HepG2 (cell line): ENCODE results near the gene AGR3. TPM values are rescaled to one million over a fixed set of nuclear protein-coding genes. Genes with fewer than 3 reads are reported as not detected.

Source experiments
- ATAC-seq: fragments of 200-7000 bp; cut with Tn5 transposase; 3 replicates; pipeline ENCODE4 v1.9.1; 2020; ENCODE audit warnings: mild to moderate bottlenecking, moderate library complexity
- BruUV-seq: library from RNA; stranded (reverse); fragments of 400-500 nt; replicated peaks from 2 replicates; lab custom pipeline; 2021; lab: Mats Ljungman, UMichigan
- CTCF ChIA-PET: fragments of 300-600 bp; formaldehyde crosslinking; extraction: SDS; loops from one replicate; lab custom pipeline; 2021; ENCODE audit warnings: low total read pairs, inconsistent platforms, low intra/inter-chr PET ratio; lab: Yijun Ruan, JAX
- POLR2A ChIA-PET: fragments of 350-600 bp; sonication (Branson Sonifier 250); formaldehyde crosslinking; loops from one replicate; lab custom pipeline; 2020; ENCODE audit warnings: antibody characterized with exemption, inconsistent platforms; lab: Yijun Ruan, JAX
- DNase-seq: peaks from one replicate; pipeline ENCODE4 v3.0.0-alpha.2; 2015; ENCODE audit warnings: low spot score
- FAIRE-seq: peaks from 3 replicates; lab custom pipeline; 2011; peaks lifted over from hg19 to GRCh38; lab: Jason Lieb, UNC
- H2AFZ ChIP-seq: one replicate; pipeline ENCODE4 v1.6.1; 2011; ENCODE audit warnings: low read length, inconsistent platforms
- H3K27ac ChIP-seq: fragments of 300-600 bp; 3 replicates; pipeline ENCODE4 v1.8.0; 2011; ENCODE audit warnings: mixed run types, mild to moderate bottlenecking, mixed read lengths, low read length, inconsistent platforms; ENCODE audit not compliant: insufficient read depth; ENCODE audit errors: extremely low read length
- H3K27me3 ChIP-seq, 2 experiments: fragments of 200-600 bp in 1 of 2; 2 replicates in 1 of 2; 3 replicates in 1 of 2; pipeline versions ENCODE4 v1.6.0 to v1.8.0; 2011; ENCODE audit warnings: low read length in 2 of 2, mild to moderate bottlenecking in 2 of 2, moderate library complexity in 2 of 2, inconsistent platforms in 1 of 2; ENCODE audit not compliant: insufficient read depth in 2 of 2, control insufficient read depth in 1 of 2
- H3K36me3 ChIP-seq, 2 experiments: fragments of 200-600 bp in 1 of 2; replicated peaks in 1 of 2; 2 replicates in 1 of 2; 3 replicates in 1 of 2; pipeline versions ENCODE4 v1.5.1 to v1.8.0; 2011; ENCODE audit warnings: low read length in 2 of 2, inconsistent platforms in 1 of 2; ENCODE audit not compliant: insufficient read depth in 2 of 2, control insufficient read depth in 1 of 2
- H3K4me1 ChIP-seq: 2 replicates; pipeline ENCODE4 v1.5.1; 2012; ENCODE audit warnings: low read length, inconsistent platforms; ENCODE audit not compliant: insufficient read depth
- H3K4me2 ChIP-seq: 2 replicates; pipeline ENCODE4 v1.6.0; 2011; ENCODE audit warnings: low read depth, low read length, inconsistent platforms
- H3K4me3 ChIP-seq, 3 experiments: fragments of 200-600 bp in 1 of 3; sonication (generic), shearing (Covaris generic) in 1 of 3; replicated peaks in 1 of 3; 2 replicates each; pipeline ENCODE4 v1.5.1; 2011 to 2016; ENCODE audit warnings: low read length in 3 of 3, inconsistent platforms in 2 of 3, low read depth in 2 of 3, mild to moderate bottlenecking in 2 of 3, control low read depth in 1 of 3, mixed read lengths in 1 of 3; ENCODE audit not compliant: insufficient read depth in 1 of 3
- H3K79me2 ChIP-seq: one replicate; pipeline ENCODE4 v1.6.1; 2011; ENCODE audit warnings: low read length, inconsistent platforms; ENCODE audit not compliant: insufficient read depth
- H3K9ac ChIP-seq: 2 replicates; pipeline ENCODE4 v1.6.0; 2011; ENCODE audit warnings: mild to moderate bottlenecking, low read depth, low read length, inconsistent platforms; ENCODE audit not compliant: insufficient read depth
- H3K9me3 ChIP-seq: 2 replicates; pipeline ENCODE4 v1.5.1; 2012; ENCODE audit warnings: mild to moderate bottlenecking, low read length
- H4K20me1 ChIP-seq: 2 replicates; pipeline ENCODE4 v1.6.0; 2011; ENCODE audit warnings: inconsistent platforms, mild to moderate bottlenecking, low read length, moderate library complexity; ENCODE audit not compliant: insufficient read depth
- AGO2 ChIP-seq: fragments of 200-400 bp; formaldehyde crosslinking; optimal IDR thresholded peaks from 2 replicates; pipeline ENCODE3; 2017; ENCODE audit warnings: mild to moderate bottlenecking, low read depth, low read length, moderate library complexity
- ATRX ChIP-seq: sonication (generic); formaldehyde crosslinking; IDR thresholded peaks from 2 replicates; pipeline ENCODE4 v1.4.0; 2020; ENCODE audit warnings: missing genetic modification reagents, borderline replicate concordance
- DBP ChIP-seq: sonication (generic); formaldehyde crosslinking; IDR thresholded peaks from 2 replicates; pipeline ENCODE4 v1.4.0; 2020; ENCODE audit warnings: missing genetic modification reagents; ENCODE audit errors: not compliant biosample characterization
- E2F2 ChIP-seq: sonication (generic); formaldehyde crosslinking; IDR thresholded peaks from 2 replicates; pipeline ENCODE4 v1.4.0; 2020; ENCODE audit warnings: missing genetic modification reagents, borderline replicate concordance
- ELF4 ChIP-seq: sonication (generic); formaldehyde crosslinking; IDR thresholded peaks from 2 replicates; pipeline ENCODE4 v1.5.0; 2020; ENCODE audit warnings: missing genetic modification reagents, mild to moderate bottlenecking, moderate library complexity, borderline replicate concordance
- FOXA1 ChIP-seq, 2 experiments: fragments of 450-650 bp in 1 of 2; sonication (generic) in 1 of 2; formaldehyde crosslinking in 1 of 2; IDR thresholded peaks; 2 replicates each; pipeline versions ENCODE4 v1.4.0 to v1.6.1; 2016 to 2020; ENCODE audit warnings: missing genetic modification reagents in 1 of 2
- HMGA1 ChIP-seq: sonication (generic); formaldehyde crosslinking; conservative IDR thresholded peaks from 2 replicates; pipeline ENCODE4 v1.4.0; 2020; ENCODE audit warnings: missing genetic modification reagents
- HNF4A ChIP-seq: sonication (generic); formaldehyde crosslinking; IDR thresholded peaks from 2 replicates; pipeline ENCODE4 v1.4.0; 2020; ENCODE audit warnings: missing genetic modification reagents
- KAT2B ChIP-seq: fragments of 150-350 bp; IDR thresholded peaks from 2 replicates; pipeline ENCODE4 v1.6.1; 2014; ENCODE audit warnings: low read depth, low read length, borderline replicate concordance
- NBN ChIP-seq: fragments of 450-650 bp; conservative IDR thresholded peaks from 2 replicates; pipeline ENCODE4 v1.6.1; 2017
- NCOR1 ChIP-seq: fragments of 200-600 bp; sonication (generic); IDR thresholded peaks from 2 replicates; pipeline ENCODE4 v1.7.0; 2017; ENCODE audit warnings: antibody characterized with exemption, low read length, borderline replicate concordance
- SOX5 ChIP-seq: IDR thresholded peaks from 2 replicates; pipeline ENCODE4 v1.6.1; 2016; ENCODE audit warnings: borderline replicate concordance
- SRY ChIP-seq: sonication (generic); formaldehyde crosslinking; IDR thresholded peaks from 2 replicates; pipeline ENCODE4 v1.8.0; 2022; ENCODE audit warnings: mild to moderate bottlenecking, missing genetic modification reagents
- ZNF260 ChIP-seq: sonication (generic); formaldehyde crosslinking; IDR thresholded peaks from 2 replicates; pipeline ENCODE4 v1.4.0; 2020; ENCODE audit warnings: missing genetic modification reagents, low read depth, mild to moderate bottlenecking, borderline replicate concordance
- ZNF350 ChIP-seq: sonication (generic); formaldehyde crosslinking; IDR thresholded peaks from 2 replicates; pipeline ENCODE4 v1.4.0; 2020; ENCODE audit warnings: mild to moderate bottlenecking, low read depth, missing genetic modification reagents, borderline replicate concordance
- ZNF501 ChIP-seq: sonication (generic); formaldehyde crosslinking; IDR thresholded peaks from 2 replicates; pipeline ENCODE4 v1.5.1; 2020; ENCODE audit warnings: mild to moderate bottlenecking, moderate library complexity, missing genetic modification reagents
- ZSCAN30 ChIP-seq: sonication (generic); formaldehyde crosslinking; IDR thresholded peaks from 2 replicates; pipeline ENCODE4 v1.5.0; 2020; ENCODE audit warnings: mild to moderate bottlenecking, missing genetic modification reagents
- ZXDC ChIP-seq: sonication (generic); formaldehyde crosslinking; IDR thresholded peaks from 2 replicates; pipeline ENCODE4 v1.5.0; 2020; ENCODE audit warnings: mild to moderate bottlenecking, missing genetic modification reagents
- WGBS: methylation state at CpG from one replicate; pipeline ENCODE4 v1.1.6; 2017; ENCODE audit warnings: low lambda C conversion rate; 5-methylcytosine and 5-hydroxymethylcytosine counted together
- in situ Hi-C: cut with HindIII; loops from 2 replicates; pipeline ENCODE4 v1.10.0; 2017; ENCODE audit warnings: low pct_unique_long_range_greater_than_20kb; ENCODE audit not compliant: extremely low pct_ligation_motif_present
- intact Hi-C: fragments of 100-400 bp; cut with micrococcal nuclease; formaldehyde crosslinking; loops from one replicate; pipeline ENCODE4 v1.10.0; 2022; ENCODE audit not compliant: unreplicated experiment
- polyA plus RNA-seq, 8 experiments: library from polyadenylated mRNA; depleted of rRNA in 3 of 8; stranded (reverse) in 7 of 8; unstranded in 1 of 8; fragments of >200 nt; fragmentation: Illumina TruSeq in 4 of 8; extraction: Trizol in 4 of 8; gene quantifications; 2 replicates each; pipeline versions ENCODE4 v1.2.1 to v1.2.3, GENCODE V29; 2011 to 2016; ENCODE audit warnings: low read depth in 4 of 8, missing spikeins in 1 of 8, mixed read lengths in 1 of 8; ENCODE audit not compliant: insufficient read depth in 1 of 8
- total RNA-seq, 5 experiments: library from RNA; depleted of rRNA; stranded (reverse); fragments of >200 nt; fragmentation: Illumina TruSeq; extraction: Trizol; gene quantifications; 2 replicates each; pipeline ENCODE4 v1.2.3, GENCODE V29; 2016; ENCODE audit warnings: low read depth in 1 of 5
- TF ChIP-seq, protein P1 (sequence below): sonication (generic); formaldehyde crosslinking; IDR thresholded peaks from 2 replicates; pipeline ENCODE4 v1.8.0; 2022; ENCODE audit warnings: missing genetic modification reagents, mild to moderate bottlenecking, moderate library complexity, borderline replicate concordance

Gene AGR3
- total and polyA plus RNA-seq, 2 of the 13 experiments (the other 11 are each of a cell fraction or from before 2014, with no cell fraction given) = not detected

- DNase-seq = peak; percentile 81
- H3K9ac ChIP-seq = no peak overlapping the region
- FAIRE-seq = no peak
- no peak overlapping the region for H2AFZ ChIP-seq
- no peak overlapping the region for H3K27ac ChIP-seq
- CTCF ChIA-PET = no interaction called here
- H3K9me3 ChIP-seq = no peaks in the 10 kb centered on the region
- H3K4me2 ChIP-seq = no peak overlapping the region
- no peaks in the 10 kb centered on the region for H4K20me1 ChIP-seq
- no peaks in the 10 kb centered on the region for H3K36me3 ChIP-seq
- no peaks in the 10 kb centered on the region for H3K79me2 ChIP-seq
- POLR2A ChIA-PET = no interaction called here
- peak; percentile 99 for ATAC-seq
- no peaks in the 10 kb centered on the region for H3K27me3 ChIP-seq
- intact Hi-C loops = loop anchor here (5.0 kb wide), 1 partner anchor 312 kb away; no protein-coding TSS in a partner anchor
- in situ Hi-C loops = loop anchor here (5.0 kb wide), 1 partner anchor 112 kb away; the partner anchor contains the start of gene AGR2
- BruUV-seq = no TSS peak
- H3K4me1 ChIP-seq = peaks cover 14% of the 10 kb centered on the region
- 16% methylated on average over 4 of the region's 4 CpGs for WGBS
- H3K4me3 ChIP-seq = no peak overlapping the region
- no peak for TF ChIP-seq ZNF260 (CRISPR knock-in tag)
- TF ChIP-seq ELF4 (CRISPR knock-in tag) = no peak
- TF ChIP-seq ATRX (CRISPR knock-in tag) = no peak
- no peak for TF ChIP-seq ZNF350 (CRISPR knock-in tag)
- TF ChIP-seq AGO2 = no peak
- no peak for TF ChIP-seq ZNF501 (CRISPR knock-in tag)
- TF ChIP-seq ZXDC (CRISPR knock-in tag) = no peak
- peak; percentile 99 for TF ChIP-seq HNF4A
- TF ChIP-seq DBP (CRISPR knock-in tag) = no peak
- no peak for TF ChIP-seq HMGA1 (CRISPR knock-in tag)
- TF ChIP-seq NCOR1 = peak; percentile 79
- no peak for TF ChIP-seq ZSCAN30 (CRISPR knock-in tag)
- TF ChIP-seq NBN = no peak
- TF ChIP-seq, protein P1, sequence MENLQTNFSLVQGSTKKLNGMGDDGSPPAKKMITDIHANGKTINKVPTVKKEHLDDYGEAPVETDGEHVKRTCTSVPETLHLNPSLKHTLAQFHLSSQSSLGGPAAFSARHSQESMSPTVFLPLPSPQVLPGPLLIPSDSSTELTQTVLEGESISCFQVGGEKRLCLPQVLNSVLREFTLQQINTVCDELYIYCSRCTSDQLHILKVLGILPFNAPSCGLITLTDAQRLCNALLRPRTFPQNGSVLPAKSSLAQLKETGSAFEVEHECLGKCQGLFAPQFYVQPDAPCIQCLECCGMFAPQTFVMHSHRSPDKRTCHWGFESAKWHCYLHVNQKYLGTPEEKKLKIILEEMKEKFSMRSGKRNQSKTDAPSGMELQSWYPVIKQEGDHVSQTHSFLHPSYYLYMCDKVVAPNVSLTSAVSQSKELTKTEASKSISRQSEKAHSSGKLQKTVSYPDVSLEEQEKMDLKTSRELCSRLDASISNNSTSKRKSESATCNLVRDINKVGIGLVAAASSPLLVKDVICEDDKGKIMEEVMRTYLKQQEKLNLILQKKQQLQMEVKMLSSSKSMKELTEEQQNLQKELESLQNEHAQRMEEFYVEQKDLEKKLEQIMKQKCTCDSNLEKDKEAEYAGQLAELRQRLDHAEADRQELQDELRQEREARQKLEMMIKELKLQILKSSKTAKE (CRISPR knock-in tag) = no peak
- TF ChIP-seq SOX5 (CRISPR knock-in tag) = peak; percentile 69; the same call in 1 of the 2 replicates
- no peak for TF ChIP-seq KAT2B
- TF ChIP-seq FOXA1 (IDR thresholded peaks at IDR 0.05) = no peak
- TF ChIP-seq FOXA1 (CRISPR knock-in tag; IDR thresholded peaks at IDR 0.05) = peak; percentile 90
- no peak for TF ChIP-seq SRY (CRISPR knock-in tag)
- no peak for TF ChIP-seq E2F2 (CRISPR knock-in tag)
Measured at GRCh38 chr7:16914771-16915170, 33.0 kb upstream of the AGR3 start.
